ENCODE data around the gene IL1RAP. TPM values are rescaled to one million over a fixed set of nuclear protein-coding genes. Genes with fewer than 3 reads are reported as not detected.

The IL1RAP gene
- total RNA-seq, 1 donor from 2014 or later, result 26.0 TPM

DNA sequence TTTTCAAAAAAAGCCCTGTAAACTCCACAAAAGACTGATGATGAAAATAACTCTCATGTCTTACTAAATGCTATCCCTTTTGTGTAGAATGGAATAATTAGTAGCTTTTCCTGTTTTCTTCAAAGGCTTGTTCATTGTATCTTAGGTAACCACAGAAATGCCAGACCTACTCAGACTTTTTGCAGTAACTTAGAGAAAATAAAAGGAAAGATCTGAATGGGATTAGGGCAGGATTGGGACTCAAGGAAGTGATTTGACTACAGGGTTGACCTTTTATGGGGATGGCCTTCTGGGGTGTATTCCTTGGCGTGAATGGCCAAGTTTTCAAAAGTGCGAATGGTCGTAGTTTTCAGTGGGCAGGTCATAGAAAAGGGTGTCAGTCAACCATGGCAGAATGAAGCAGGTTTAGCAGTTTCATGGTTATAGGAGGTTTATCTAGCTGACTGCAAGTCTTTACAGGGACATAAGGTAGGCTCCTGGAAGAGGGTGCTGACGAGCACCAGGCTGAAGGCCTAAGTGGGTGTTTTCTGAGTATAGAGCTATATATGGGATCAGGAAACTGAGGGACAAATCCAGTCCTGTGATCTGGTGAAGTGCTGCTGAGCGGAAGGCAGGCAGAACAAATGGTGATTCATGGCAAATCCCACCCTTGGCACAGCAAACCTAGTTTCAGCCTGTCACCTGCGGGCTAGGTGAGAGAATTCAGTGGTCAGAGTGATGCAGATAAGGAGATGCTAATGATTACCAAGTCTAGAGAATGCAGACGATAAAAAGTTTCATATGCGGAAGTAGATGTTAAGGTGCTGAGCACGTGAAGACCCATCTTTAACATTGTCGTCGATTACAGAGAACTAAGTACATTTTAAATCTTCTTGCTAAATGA lies 46.4 kb downstream of the IL1RAP start:
- H3K27ac ChIP-seq, result no peak overlapping the region
- H3K4me1 ChIP-seq, result no peaks in the 10 kb centered on the region
- TF ChIP-seq POLR2A (IDR thresholded peaks at IDR 0.05), result no peak
- TF ChIP-seq, protein P1, sequence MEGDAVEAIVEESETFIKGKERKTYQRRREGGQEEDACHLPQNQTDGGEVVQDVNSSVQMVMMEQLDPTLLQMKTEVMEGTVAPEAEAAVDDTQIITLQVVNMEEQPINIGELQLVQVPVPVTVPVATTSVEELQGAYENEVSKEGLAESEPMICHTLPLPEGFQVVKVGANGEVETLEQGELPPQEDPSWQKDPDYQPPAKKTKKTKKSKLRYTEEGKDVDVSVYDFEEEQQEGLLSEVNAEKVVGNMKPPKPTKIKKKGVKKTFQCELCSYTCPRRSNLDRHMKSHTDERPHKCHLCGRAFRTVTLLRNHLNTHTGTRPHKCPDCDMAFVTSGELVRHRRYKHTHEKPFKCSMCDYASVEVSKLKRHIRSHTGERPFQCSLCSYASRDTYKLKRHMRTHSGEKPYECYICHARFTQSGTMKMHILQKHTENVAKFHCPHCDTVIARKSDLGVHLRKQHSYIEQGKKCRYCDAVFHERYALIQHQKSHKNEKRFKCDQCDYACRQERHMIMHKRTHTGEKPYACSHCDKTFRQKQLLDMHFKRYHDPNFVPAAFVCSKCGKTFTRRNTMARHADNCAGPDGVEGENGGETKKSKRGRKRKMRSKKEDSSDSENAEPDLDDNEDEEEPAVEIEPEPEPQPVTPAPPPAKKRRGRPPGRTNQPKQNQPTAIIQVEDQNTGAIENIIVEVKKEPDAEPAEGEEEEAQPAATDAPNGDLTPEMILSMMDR (IDR thresholded peaks at IDR 0.05), result no peak
- no peak for TF ChIP-seq POLR2AphosphoS5 (IDR thresholded peaks at IDR 0.05; ENCODE audit: insufficient read depth in 1 of 2, low read depth in 1 of 2)
- H3K36me3 ChIP-seq, result peaks cover 0 to 5% of the 10 kb centered on the region in 2 donors
- H3K9me3 ChIP-seq, result no peaks in the 10 kb centered on the region
- intact Hi-C loops (cut with DNase I), result no loop called here
- no peak overlapping the region for H3K4me3 ChIP-seq
- no peaks in the 10 kb centered on the region for H3K27me3 ChIP-seq
- no peak for DNase-seq (ENCODE audit: extremely low spot score in 2 of 2)

DNA sequence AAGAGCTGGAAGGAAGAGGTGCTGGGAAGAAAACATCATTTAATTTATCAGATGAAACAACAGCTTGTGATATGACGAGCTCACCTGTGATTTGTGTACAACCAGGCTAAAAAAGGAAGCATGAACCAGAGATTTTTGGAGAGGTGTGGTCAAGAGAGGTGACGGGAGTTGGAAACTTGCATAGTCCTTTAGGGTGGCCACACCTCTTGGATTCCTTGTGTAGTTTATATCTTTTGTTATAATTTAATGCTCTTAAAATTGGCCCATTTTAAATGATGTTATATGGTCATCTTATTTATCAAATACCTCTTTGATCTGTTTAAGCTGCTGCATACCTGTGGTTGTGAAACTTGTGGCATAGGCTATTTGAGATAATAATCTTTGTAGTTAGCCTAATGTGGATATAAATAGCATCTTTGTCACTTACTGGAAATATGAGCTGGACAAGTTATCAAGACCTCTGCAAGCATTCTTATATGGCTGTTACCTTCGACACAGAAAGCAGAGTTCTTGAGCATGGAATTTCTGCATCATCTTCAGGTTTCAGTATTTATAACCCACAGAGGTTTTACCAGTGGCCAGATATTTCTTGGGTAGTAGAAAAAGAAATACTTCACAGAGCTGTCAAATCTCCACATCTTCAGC lies 49.1 kb downstream of the IL1RAP start:
- H3K9me3 ChIP-seq, result no peaks in the 10 kb centered on the region
- H3K4me1 ChIP-seq, result no peaks in the 10 kb centered on the region
- DNase-seq (ENCODE audit: extremely low spot score in 2 of 2), result no peak
- no peaks in the 10 kb centered on the region for H3K27me3 ChIP-seq
- no peak for TF ChIP-seq POLR2AphosphoS5 (IDR thresholded peaks at IDR 0.05; ENCODE audit: insufficient read depth in 1 of 2, low read depth in 1 of 2)
- TF ChIP-seq POLR2A (IDR thresholded peaks at IDR 0.05), result no peak
- TF ChIP-seq, protein P1 (IDR thresholded peaks at IDR 0.05), result no peak
- H3K36me3 ChIP-seq, result no peaks in the 10 kb centered on the region
- H3K27ac ChIP-seq, result no peak overlapping the region
- intact Hi-C loops (cut with DNase I), result no loop called here
- no peak overlapping the region for H3K4me3 ChIP-seq

DNA sequence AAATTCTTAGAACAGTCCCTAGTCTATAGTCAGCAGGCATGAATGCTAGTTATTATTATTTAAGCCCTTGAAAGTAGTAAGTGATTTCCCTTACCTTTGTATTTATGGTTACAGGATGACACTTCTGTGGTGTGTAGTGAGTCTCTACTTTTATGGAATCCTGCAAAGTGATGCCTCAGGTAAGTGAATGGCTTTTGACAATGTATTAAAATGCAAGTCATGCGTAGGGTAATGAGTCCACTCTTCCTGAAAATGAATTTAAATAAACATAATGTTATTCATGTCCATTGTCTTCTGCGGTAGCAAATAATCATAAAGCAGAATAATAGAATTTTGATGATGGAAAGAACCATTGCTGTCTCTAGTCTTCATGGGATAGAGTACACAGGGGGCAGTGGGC lies 50.3 kb downstream of the IL1RAP start:
- H3K27ac ChIP-seq, result no peak overlapping the region
- no peaks in the 10 kb centered on the region for H3K4me1 ChIP-seq
- intact Hi-C loops (cut with DNase I), result no loop called here
- TF ChIP-seq POLR2AphosphoS5 (IDR thresholded peaks at IDR 0.05; ENCODE audit: insufficient read depth in 1 of 2, low read depth in 1 of 2) (no peak), POLR2A (IDR thresholded peaks at IDR 0.05) (no peak)
- TF ChIP-seq, protein P1 (IDR thresholded peaks at IDR 0.05), result no peak
- no peaks in the 10 kb centered on the region for H3K9me3 ChIP-seq
- DNase-seq (ENCODE audit: extremely low spot score in 2 of 2), result no peak
- no peaks in the 10 kb centered on the region for H3K27me3 ChIP-seq
- no peaks in the 10 kb centered on the region for H3K36me3 ChIP-seq
- no peak overlapping the region for H3K4me3 ChIP-seq

DNA sequence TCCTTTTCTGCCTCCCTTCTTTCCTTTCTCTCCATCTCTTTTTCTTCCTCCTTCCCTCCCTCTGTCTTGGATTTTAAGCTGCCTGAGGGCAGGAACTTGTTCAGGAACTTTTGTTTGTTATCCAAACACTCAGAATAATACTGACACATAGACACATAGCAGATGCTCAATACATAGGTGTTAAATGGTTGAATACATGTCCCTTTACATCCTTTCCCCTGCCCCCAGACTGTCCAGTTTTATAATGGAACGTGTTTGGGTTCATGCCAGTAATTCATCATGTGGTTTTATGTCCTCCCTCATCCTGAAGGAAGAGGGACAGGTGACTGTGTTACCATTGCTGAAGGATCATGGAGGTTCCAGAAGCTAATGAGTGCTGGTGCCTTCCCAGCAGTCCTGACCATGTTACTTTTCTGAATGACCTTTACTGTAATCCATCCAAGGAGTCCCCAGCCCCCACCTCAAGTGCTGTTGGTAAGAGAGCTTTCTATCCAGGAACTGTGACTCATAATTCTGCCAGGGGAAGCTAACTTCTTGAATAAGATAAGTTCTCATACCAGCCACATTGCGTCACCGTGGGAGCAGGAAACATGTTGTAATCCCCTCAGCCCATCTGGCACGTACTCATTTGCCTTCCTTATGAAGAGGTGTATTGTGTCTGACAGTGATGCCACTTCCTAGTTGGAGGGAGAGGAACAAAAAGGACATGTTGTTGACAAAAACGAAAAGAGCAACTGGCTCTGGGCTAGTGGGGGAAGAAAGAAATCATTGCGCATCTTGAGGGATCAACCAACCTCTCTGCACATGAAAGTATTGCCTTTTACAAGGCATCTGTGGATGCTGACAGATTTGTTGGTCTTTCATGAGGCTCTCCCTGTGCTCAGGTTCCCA lies 52.4 kb downstream of the IL1RAP start:
- no peaks in the 10 kb centered on the region for H3K9me3 ChIP-seq
- H3K27me3 ChIP-seq, result no peaks in the 10 kb centered on the region
- no peaks in the 10 kb centered on the region for H3K4me1 ChIP-seq
- no peak overlapping the region for H3K27ac ChIP-seq
- TF ChIP-seq POLR2AphosphoS5 (IDR thresholded peaks at IDR 0.05; ENCODE audit: insufficient read depth in 1 of 2, low read depth in 1 of 2), result peak in 1 of 2 donors; percentile 53
- TF ChIP-seq, protein P1 (IDR thresholded peaks at IDR 0.05), result no peak
- no peak overlapping the region for H3K4me3 ChIP-seq
- DNase-seq (ENCODE audit: extremely low spot score in 2 of 2), result peak in 1 of 2 donors; percentile 92
- intact Hi-C loops (cut with DNase I), result no loop called here
- no peaks in the 10 kb centered on the region for H3K36me3 ChIP-seq

Data from vagina (tissue), 2 donors.